ENCODE data around the gene TPT1.
"Not testable (repeated sequence)": the region's sequence is repeated elsewhere in the genome, so short reads cannot be mapped to it uniquely, and the experiment has no call there.

The TPT1 gene

DNA sequence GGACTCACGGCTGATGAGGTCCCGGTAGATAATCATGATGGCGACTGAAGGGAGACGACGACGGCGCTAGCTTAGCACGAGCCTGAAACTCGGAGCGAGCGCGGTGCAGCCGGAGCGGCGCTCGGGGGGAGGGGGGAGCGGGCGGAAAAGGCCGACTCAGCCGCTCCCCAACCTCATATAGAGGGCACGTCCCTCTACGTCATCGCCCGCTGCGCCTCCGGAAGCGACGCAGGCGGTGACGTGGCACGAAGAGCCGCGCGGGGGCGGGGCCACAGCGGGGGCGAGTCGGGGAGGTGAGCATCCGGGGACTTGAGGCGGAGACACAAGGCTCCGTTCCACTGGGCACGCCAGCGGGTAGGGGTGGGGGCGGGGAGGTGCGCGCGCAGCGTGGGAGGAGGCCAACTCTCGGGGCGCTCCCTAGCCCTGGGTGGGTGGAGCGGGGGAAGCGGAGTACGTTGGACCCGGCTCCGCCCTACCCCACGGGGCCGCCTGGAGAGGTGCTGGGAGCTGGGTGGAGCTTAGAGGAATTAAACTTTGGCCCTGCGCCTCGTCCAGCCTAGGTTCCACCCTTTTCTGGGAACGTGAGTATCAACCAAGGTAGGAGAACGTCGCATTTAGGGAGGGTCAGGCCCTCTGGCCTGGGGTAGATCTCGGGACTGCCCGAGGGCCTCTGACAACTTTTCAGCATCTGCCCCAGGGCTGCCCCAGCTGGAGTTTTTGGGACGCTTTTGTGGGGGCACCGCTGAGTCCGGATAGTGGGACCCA, at the start of gene TPT1:
TSS of gene TPT1 (minus strand) at position 150 of the 765 bp plus-strand sequence. CDS start at position 36, 114 bp downstream.
- DNase-seq (ENCODE audit: low spot score): peak; percentile 98

GRCh38 chr13:45390348-45390747, 49.4 kb upstream of the TPT1 start:
- DNase-seq (ENCODE audit: low spot score): not testable (repeated sequence)

- no peak for DNase-seq (ENCODE audit: low spot score)
These were observed 47.7 kb upstream of the TPT1 start for GRCh38 chr13:45388664-45389063.

DNA sequence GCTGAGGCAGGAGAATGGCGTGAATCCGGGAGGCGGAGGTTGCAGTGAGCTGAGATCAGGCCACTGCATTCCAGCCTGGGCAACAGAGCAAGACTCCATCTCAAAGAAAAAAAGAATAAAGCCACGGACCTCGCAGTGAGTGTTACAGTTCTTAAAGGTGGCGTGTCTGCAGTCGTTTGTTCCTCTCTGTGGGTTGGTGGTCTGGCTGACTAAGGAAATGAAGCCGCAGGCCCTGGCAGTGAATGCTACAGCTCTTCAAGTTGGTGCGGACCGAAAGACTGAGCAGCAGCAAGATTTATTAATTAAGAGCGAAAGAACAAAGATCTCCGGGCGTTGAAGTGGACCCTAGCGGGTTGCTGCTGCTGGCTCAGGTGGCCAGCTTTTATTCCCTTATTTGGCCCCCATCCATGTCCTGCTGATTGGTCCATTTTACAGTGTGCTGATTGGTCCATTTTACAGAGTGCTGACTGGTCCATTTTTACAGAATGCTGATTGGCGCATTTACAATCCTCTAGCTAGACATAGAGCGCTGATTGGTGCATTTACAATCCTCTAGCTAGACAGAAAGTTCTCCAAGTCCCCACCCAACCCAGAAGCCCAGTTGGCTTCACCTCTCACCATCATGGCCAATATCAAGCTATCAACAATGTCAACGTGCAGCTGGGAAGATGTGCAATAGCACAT, 46.1 kb upstream of the TPT1 start:
- not testable (repeated sequence) for DNase-seq (ENCODE audit: low spot score)

DNA sequence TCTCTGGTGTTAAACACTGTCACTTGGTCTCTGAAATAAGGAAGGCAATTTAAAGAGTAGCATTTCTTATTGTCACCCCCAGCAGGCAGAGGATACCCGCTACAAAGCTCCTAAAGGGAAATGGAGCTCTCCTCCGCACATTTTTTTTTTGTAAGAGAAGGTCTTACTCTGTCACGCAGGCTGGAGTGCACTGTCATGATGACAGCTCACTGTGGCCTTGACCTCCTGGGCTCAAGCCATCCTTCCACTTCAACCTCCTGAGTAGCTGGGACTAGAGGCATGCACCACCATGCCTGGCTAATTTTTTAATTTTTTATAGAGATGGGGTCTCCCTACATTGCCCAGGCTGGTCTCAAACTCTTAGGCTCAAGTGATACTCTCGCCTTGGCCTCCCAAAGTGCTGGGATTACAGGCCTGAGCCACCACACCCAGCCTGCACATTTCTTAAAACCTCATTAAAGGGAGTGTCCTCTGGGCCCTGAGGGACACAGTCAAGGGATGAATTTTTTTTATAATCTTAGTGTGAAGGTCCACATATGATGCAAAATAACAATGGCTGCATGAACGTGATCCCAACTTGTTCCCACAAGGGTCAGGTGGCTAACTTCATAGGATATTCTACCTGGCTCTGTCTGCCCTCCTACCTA, 45.0 kb upstream of the TPT1 start:
- DNase-seq (ENCODE audit: low spot score): no peak

DNA sequence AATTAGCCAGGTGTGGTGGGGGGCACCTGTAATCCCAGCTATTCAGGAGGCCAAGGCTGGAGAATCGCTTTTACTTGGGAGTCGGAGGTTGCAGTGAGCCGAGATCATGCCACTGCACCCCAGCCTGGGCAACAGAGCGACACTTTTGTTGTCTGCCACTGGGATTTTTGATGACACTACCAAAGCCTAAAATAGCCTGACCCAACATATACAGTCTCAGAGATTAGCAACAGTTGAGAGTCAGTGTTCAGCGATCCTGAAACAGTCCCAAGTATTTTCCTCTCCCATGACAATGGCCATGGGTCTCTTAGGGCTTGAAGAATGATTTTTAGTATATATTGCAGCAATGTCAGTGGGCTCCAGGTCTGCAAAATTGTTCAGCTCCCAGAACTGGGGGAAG, 44.3 kb upstream of the TPT1 start:
- no peak for DNase-seq (ENCODE audit: low spot score)

DNA sequence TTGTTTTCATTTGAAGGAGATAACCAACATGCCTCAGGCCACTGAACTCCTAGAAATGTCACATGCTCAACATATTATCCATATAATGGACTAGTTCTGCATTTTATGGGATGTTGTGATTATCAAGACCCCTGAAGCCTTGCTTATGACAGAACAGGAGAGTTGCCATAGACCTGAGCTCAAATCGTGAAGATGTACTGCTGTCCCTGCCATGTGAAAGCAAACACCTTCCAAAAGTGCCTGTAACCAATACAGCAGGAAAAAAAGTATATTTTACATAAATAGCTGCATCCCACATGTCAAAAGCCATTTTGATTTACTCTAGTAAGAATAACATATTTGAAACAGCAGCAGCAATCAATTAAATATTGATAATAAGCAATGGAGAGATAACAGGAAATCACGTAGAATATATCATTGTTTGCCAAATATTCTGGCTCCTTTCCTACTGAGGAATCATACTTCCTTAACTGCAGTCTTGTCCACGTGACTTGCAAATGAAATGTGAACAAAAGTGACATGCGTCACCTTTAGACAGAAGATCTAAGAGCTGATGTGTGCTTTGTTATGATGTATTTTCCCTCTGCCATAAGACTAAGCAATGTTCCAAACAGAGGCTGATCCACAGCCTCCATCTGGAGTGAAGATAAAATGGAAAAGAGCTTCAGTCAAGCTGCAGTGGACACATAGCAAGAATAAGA, 43.6 kb upstream of the TPT1 start:
- no peak for DNase-seq (ENCODE audit: low spot score)

DNA sequence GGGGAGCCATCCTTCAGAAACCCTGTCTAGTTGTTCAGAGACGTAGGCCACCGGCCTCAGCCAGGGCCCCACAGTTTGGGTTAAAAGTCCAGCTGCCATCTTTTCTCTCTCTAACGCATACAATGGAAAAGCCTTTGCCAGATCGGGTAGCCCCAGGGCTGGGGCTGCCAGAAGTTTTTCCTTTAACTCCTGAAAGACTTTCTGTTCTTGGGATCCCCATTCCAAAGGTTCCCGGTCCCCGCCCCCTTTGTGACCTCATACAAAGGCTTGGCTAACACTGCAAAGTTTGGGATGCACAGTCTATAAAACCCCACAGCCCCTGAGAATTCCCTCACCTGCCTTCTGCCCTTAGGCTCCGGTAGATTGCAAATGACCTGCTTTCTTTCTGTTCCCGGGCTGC, 41.8 kb upstream of the TPT1 start:
- not testable (repeated sequence) for DNase-seq (ENCODE audit: low spot score)

DNA sequence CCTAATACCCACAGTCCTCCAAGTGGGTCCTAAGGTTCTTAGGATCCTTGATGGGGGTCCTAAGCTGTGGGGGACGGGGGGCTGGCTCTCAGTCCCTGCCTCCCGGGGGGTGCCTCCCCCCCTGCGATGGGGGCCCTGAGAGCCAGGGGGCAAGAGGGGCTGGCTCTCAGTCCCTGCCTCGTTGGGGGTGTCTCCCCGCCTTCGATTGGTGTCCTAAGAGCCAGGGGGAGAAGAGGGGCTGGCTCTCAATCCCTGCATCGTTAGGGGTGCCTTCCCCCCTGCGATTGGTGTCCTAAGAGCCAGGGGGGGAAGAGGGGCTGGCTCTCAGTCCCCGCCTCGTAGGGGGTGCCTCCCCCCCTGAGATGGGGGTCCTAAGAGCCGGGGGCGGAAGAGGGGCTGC, 40.2 kb upstream of the TPT1 start:
- DNase-seq (ENCODE audit: low spot score): no peak

GRCh38 chr13:45380708-45381107, 39.7 kb upstream of the TPT1 start:
- not testable (repeated sequence) for DNase-seq (ENCODE audit: low spot score)

GRCh38 chr13:45379516-45379915, 38.5 kb upstream of the TPT1 start:
- DNase-seq (ENCODE audit: low spot score): not testable (repeated sequence)

DNA sequence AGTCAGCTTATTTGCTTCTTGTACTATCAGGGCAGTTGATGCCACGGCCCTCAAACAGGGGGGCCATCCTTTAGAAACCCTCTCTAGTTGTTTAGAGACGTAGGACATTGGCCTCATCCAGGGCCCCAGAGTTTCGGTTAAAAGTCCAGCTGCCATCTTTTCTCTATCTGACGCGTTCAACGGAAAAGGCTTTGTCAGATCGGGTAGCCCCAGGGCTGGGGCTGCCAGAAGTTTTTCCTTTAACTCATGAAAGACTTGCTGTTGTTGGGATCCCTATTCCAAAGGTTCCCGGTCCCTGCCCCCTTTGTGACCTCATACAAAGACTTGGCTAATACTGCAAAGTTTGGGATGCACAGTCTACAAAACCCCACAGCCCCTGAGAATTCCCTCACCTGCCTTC, 37.8 kb upstream of the TPT1 start:
- DNase-seq (ENCODE audit: low spot score): not testable (repeated sequence)

- not testable (repeated sequence) for DNase-seq (ENCODE audit: low spot score)
These were observed 36.3 kb upstream of the TPT1 start for GRCh38 chr13:45377314-45377713.

DNA sequence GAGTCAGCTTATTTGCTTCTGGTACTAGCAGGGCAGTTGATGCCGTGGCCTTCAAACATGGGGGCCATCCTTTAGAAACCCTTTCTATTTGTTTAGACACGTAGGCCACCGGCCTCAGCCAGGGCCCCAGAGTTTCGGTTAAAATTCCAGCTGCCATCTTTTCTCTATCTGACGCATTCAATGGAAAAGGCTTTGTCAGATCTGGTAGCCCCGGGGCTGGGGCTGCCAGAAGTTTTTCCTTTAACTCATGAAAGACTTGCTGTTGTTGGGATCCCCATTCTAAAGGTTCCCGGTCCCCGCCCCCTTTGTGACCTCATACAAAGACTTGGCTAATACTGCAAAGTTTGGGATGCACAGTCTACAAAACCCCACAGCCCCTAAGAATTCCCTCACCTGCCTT, 35.7 kb upstream of the TPT1 start:
- DNase-seq (ENCODE audit: low spot score): not testable (repeated sequence)

GRCh38 chr13:45374917-45375316, 33.9 kb upstream of the TPT1 start:
- DNase-seq (ENCODE audit: low spot score): no peak

- DNase-seq (ENCODE audit: low spot score): no peak
These were observed 32.2 kb upstream of the TPT1 start for GRCh38 chr13:45373162-45373547.

DNA sequence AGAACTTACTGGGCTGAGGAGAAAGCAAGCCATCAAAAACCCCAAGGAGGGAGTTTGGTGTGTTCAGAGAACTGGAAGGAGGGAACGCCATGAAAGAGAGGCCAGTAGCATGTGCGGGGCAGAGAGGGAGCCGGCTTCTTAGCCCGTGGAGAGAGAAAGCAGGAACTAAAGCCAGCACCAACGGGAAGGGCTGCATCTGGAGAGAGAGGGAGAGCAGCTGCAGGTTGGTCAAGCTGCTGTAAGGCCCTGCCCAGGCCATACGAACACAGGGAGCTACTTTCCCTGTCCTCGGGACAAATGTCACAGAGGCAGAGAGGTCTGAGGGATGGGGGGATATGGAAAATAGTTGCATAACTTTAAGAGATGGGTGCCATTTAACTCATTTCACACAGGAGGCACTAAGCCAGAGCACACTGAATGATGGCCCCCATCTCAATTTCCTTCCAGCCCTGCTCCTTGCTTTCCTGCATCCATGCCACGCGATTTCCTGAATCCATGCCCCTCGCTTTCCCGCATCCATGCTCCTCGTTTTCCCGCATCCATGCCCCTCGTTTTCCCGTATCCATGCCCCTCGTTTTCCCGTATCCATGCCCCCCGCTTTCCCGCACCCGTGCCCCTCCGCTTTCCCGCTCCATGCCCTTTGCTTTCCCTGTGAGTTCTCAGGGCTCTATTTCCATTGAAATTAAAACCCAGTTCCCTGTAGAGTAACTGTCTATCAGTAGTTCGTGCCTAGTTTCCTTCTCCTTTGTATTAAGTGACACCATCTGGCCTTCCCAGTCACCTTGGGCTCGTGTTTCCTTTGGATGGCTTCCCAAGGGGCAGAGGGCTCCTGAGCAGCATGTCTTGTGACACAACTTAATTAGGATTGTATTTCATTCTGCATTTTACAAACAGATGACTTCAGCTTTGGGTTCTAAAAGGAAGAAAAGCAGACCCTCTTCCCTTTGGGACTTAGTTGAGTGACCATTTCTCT, 31.5 kb upstream of the TPT1 start:
- DNase-seq (ENCODE audit: low spot score): no peak

DNA sequence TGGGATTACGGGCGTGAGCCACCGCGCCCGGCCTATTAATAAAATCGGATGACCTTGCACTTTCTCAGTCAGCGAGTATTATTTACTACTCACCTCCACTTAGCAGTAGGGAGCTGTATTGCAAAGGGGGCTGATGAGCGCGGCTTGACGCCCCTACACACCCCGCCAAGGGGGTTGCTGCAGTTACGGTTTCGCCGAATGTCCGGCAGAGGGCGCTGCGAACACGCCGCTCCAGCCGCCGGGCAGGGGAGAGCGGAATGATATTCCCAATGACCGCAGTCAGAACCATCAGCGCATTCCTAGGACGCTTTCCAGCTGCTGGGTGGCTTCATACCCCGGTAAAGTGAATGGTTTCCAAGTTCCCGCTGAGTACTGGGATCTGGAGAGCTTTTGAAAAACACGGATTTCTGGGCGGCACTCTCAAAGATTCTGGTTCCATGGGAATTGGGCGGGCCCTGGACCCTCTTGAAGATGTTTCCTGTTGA, 30.0 kb upstream of the TPT1 start:
- peak; percentile 91 for DNase-seq (ENCODE audit: low spot score)

GRCh38 chr13:45369116-45369515, 28.1 kb upstream of the TPT1 start:
- no peak for DNase-seq (ENCODE audit: low spot score)

DNA sequence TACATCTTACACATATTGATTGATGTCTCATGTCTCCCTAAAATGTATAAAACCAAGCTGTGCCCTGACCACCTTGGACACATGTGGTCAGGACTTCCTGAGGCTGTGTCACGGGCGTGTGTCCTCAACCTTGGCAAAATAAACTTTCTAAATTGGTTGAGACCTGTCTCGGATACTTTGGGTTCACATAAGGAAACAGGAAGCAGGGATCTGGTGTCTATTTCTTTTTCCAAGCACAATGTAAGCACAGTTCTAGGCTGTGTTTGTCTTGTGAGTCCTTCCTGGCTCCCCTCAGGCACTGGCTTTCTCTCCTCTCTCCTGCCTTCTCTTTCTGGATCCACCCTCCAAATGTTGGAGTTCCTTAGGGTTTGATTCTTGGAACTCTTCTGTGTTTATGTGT, 27.6 kb upstream of the TPT1 start:
- DNase-seq (ENCODE audit: low spot score): no peak

DNA sequence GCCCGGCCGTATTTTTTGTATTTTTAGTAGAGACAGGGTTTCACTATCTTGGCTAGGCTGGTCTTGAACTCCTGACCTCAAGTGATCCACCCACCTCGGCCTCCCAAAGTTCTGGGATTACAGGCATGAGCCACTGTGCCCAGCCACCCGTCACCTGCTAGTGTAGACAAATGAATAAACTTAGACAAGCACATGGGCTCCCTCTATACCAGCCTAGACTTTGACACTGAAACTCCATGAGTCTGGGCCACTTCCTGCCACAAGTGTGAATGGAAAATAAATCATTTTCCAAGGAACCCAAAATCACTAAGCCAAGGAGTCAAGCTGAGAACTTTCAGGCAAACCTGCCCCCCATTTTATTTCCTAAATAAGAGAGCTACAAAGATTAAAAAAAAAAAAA, 27.0 kb upstream of the TPT1 start:
- no peak for DNase-seq (ENCODE audit: low spot score)
